Large intestine (tissue), 3 donors: ENCODE results near the gene RAD51B. TPM values are rescaled to one million over a fixed set of nuclear protein-coding genes. Genes with fewer than 3 reads are reported as not detected.

ENCODE experiments used
- DNase-seq, 2 donors: peaks; one replicate each; pipeline versions ENCODE4 v3.0.0 to v3.0.0-alpha.2; 2013
- H3K27ac ChIP-seq: one replicate; pipeline ENCODE4 v1.5.1; 2013; ENCODE audit warnings: low read length
- H3K27me3 ChIP-seq: 2 replicates; pipeline ENCODE4 v1.6.1; 2013; ENCODE audit warnings: low read length; ENCODE audit not compliant: control insufficient read depth, insufficient read depth
- H3K36me3 ChIP-seq: 2 replicates; pipeline ENCODE4 v1.6.1; 2013; ENCODE audit warnings: low read length; ENCODE audit not compliant: control insufficient read depth, insufficient read depth
- H3K4me1 ChIP-seq: one replicate; pipeline ENCODE4 v1.6.1; 2013; ENCODE audit warnings: low read length; ENCODE audit not compliant: control insufficient read depth, insufficient read depth
- H3K4me3 ChIP-seq: one replicate; pipeline ENCODE4 v1.5.1; 2013; ENCODE audit warnings: low read length
- H3K9me3 ChIP-seq: one replicate; pipeline ENCODE4 v1.6.1; 2013; ENCODE audit warnings: mild to moderate bottlenecking, low read depth, low read length, moderate library complexity; ENCODE audit not compliant: control insufficient read depth
- WGBS: methylation state at CpG from one replicate; pipeline ENCODE4 v1.1.5; 2013; ENCODE audit warnings: low lambda C conversion rate; ENCODE audit not compliant: insufficient coverage; 5-methylcytosine and 5-hydroxymethylcytosine counted together
- polyA plus RNA-seq: library from polyadenylated mRNA; unstranded; fragments of 120-200 nt; gene quantifications from one replicate; pipeline ENCODE4 v1.2.1, GENCODE V29; 2013

Gene RAD51B
- polyA plus RNA-seq, 1 donor, result 6.4 TPM

- H3K36me3 ChIP-seq, result no peaks in the 10 kb centered on the region
- no peaks in the 10 kb centered on the region for H3K27me3 ChIP-seq
- H3K4me1 ChIP-seq, result peaks cover 3% of the 10 kb centered on the region
- no peak overlapping the region for H3K4me3 ChIP-seq
- DNase-seq, result peak in 1 of 2 donors; percentile 57
- WGBS, result 83% methylated on average over 1 of the region's 1 CpG
- H3K27ac ChIP-seq, result peak overlapping the region; percentile 56
- H3K9me3 ChIP-seq, result peaks cover 3% of the 10 kb centered on the region
Observed at GRCh38 chr14:67999290-67999689, 179.7 kb downstream of the RAD51B start.

GRCh38 chr14:67999705-68000384 lies 180.3 kb downstream of the RAD51B start:
- no peaks in the 10 kb centered on the region for H3K27me3 ChIP-seq
- peak overlapping the region; percentile 56 for H3K27ac ChIP-seq
- no peak overlapping the region for H3K4me3 ChIP-seq
- no peaks in the 10 kb centered on the region for H3K36me3 ChIP-seq
- H3K9me3 ChIP-seq, result peaks cover 3% of the 10 kb centered on the region
- DNase-seq, result peak in 1 of 2 donors; percentile 21
- WGBS, result 50% methylated on average over 4 of the region's 5 CpGs
- peaks cover 3% of the 10 kb centered on the region for H3K4me1 ChIP-seq

- H3K36me3 ChIP-seq, result no peaks in the 10 kb centered on the region
- H3K27ac ChIP-seq, result peak overlapping the region; percentile 56
- WGBS, result 100% methylated on average over 1 of the region's 1 CpG
- no peaks in the 10 kb centered on the region for H3K27me3 ChIP-seq
- peaks cover 3% of the 10 kb centered on the region for H3K4me1 ChIP-seq
- peaks cover 3% of the 10 kb centered on the region for H3K9me3 ChIP-seq
- DNase-seq, result no peak
- no peak overlapping the region for H3K4me3 ChIP-seq
Observed at GRCh38 chr14:68000511-68000910, 180.9 kb downstream of the RAD51B start.

- Histone ChIP-seq H3K27me3 (no peaks in the 10 kb centered on the region), H3K9me3 (no peaks in the 10 kb centered on the region), H3K27ac (no peak overlapping the region), H3K36me3 (no peaks in the 10 kb centered on the region), H3K4me3 (no peak overlapping the region), H3K4me1 (no peaks in the 10 kb centered on the region)
- no CpG with 5 or more reads among the region's 1 CpG for WGBS
- no peak for DNase-seq
Observed at GRCh38 chr14:68008491-68008890, 188.9 kb downstream of the RAD51B start.

- Histone ChIP-seq H3K36me3 (no peaks in the 10 kb centered on the region), H3K27me3 (no peaks in the 10 kb centered on the region), H3K4me3 (no peak overlapping the region), H3K27ac (no peak overlapping the region), H3K9me3 (peaks cover 2% of the 10 kb centered on the region), H3K4me1 (no peaks in the 10 kb centered on the region)
- peak; percentile 12 to 13 for DNase-seq
- 57% methylated on average over 1 of the region's 4 CpGs for WGBS
Observed at GRCh38 chr14:68011406-68012028, 191.9 kb downstream of the RAD51B start.

- Histone ChIP-seq H3K9me3 (peaks cover 2% of the 10 kb centered on the region), H3K36me3 (no peaks in the 10 kb centered on the region), H3K4me1 (peaks cover 7% of the 10 kb centered on the region), H3K27ac (no peak overlapping the region), H3K4me3 (no peak overlapping the region), H3K27me3 (no peaks in the 10 kb centered on the region)
- no CpG with 5 or more reads among the region's 1 CpG for WGBS
- DNase-seq, result no peak
Observed at GRCh38 chr14:68012871-68013270, 193.3 kb downstream of the RAD51B start.

- Histone ChIP-seq H3K4me3 (no peak overlapping the region), H3K27me3 (no peaks in the 10 kb centered on the region), H3K4me1 (peaks cover 11% of the 10 kb centered on the region), H3K9me3 (peaks cover 2% of the 10 kb centered on the region), H3K27ac (no peak overlapping the region), H3K36me3 (no peaks in the 10 kb centered on the region)
- 100% methylated on average over 1 of the region's 2 CpGs for WGBS
- no peak for DNase-seq
Observed at GRCh38 chr14:68013326-68013725, 193.7 kb downstream of the RAD51B start.

GRCh38 chr14:68014771-68015170 lies 195.2 kb downstream of the RAD51B start:
- Histone ChIP-seq H3K27ac (no peak overlapping the region), H3K27me3 (no peaks in the 10 kb centered on the region), H3K4me3 (no peak overlapping the region), H3K9me3 (peaks cover 2% of the 10 kb centered on the region), H3K36me3 (no peaks in the 10 kb centered on the region), H3K4me1 (peaks cover 12% of the 10 kb centered on the region)
- WGBS, result 100% methylated on average over 1 of the region's 2 CpGs
- no peak for DNase-seq

- Histone ChIP-seq H3K4me1 (peaks cover 12% of the 10 kb centered on the region), H3K9me3 (peaks cover 2% of the 10 kb centered on the region), H3K36me3 (no peaks in the 10 kb centered on the region), H3K4me3 (no peak overlapping the region), H3K27ac (no peak overlapping the region), H3K27me3 (no peaks in the 10 kb centered on the region)
- no peak for DNase-seq
- 93% methylated on average over 3 of the region's 12 CpGs for WGBS
Observed at GRCh38 chr14:68015356-68016254, 196.0 kb downstream of the RAD51B start.

GRCh38 chr14:68016255-68016914 lies 196.8 kb downstream of the RAD51B start:
- Histone ChIP-seq H3K4me3 (no peak overlapping the region), H3K27ac (no peak overlapping the region), H3K9me3 (peaks cover 2% of the 10 kb centered on the region), H3K4me1 (peaks cover 12% of the 10 kb centered on the region), H3K36me3 (no peaks in the 10 kb centered on the region), H3K27me3 (no peaks in the 10 kb centered on the region)
- peak in 1 of 2 donors; percentile 20 for DNase-seq
